ENCODE measurements around the gene PIH1D1.

DNA sequence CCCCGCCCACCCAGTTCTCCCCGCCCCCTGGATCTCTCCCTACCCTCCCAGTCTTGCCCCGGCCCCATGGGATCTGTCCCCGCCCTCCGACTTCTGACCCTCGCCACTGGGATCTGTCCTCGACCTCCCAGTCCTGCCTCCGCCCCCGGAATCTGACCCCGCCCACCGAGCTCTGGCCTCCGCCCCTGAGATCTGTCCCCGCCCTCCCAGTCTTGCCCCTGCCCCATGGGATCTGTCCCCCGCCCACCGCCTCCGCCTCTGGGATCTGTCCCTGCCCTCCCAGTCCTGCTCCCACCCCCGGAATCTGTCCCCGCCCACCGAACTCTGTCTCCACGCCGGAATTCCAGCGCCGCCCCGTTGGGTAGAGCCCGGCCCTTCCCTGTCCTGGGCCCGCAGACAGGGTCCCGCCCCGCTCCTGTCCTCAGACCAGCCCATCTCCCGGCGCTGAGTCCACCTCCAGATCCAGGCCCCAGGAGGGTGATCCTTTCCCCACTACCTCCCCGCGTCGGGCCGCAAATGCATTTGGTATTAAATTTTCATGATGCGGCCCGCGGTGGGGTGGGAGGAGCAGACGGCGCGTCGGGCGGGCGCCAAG, 8.7 kb downstream of the PIH1D1 start:
- TF ChIP-seq, protein P1, sequence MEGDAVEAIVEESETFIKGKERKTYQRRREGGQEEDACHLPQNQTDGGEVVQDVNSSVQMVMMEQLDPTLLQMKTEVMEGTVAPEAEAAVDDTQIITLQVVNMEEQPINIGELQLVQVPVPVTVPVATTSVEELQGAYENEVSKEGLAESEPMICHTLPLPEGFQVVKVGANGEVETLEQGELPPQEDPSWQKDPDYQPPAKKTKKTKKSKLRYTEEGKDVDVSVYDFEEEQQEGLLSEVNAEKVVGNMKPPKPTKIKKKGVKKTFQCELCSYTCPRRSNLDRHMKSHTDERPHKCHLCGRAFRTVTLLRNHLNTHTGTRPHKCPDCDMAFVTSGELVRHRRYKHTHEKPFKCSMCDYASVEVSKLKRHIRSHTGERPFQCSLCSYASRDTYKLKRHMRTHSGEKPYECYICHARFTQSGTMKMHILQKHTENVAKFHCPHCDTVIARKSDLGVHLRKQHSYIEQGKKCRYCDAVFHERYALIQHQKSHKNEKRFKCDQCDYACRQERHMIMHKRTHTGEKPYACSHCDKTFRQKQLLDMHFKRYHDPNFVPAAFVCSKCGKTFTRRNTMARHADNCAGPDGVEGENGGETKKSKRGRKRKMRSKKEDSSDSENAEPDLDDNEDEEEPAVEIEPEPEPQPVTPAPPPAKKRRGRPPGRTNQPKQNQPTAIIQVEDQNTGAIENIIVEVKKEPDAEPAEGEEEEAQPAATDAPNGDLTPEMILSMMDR (conservative IDR thresholded peaks at IDR 0.05; ENCODE audit: low read depth in 2 of 2): no peak
- TF ChIP-seq POLR2AphosphoS5 (IDR thresholded peaks at IDR 0.05; ENCODE audit: low read depth) (peak; percentile 52; the same call in 1 of the 2 replicates), EZH2 (IDR thresholded peaks at IDR 0.05; ENCODE audit: low read depth, unreplicated experiment) (no peak)
- TF ChIP-seq, protein P2, sequence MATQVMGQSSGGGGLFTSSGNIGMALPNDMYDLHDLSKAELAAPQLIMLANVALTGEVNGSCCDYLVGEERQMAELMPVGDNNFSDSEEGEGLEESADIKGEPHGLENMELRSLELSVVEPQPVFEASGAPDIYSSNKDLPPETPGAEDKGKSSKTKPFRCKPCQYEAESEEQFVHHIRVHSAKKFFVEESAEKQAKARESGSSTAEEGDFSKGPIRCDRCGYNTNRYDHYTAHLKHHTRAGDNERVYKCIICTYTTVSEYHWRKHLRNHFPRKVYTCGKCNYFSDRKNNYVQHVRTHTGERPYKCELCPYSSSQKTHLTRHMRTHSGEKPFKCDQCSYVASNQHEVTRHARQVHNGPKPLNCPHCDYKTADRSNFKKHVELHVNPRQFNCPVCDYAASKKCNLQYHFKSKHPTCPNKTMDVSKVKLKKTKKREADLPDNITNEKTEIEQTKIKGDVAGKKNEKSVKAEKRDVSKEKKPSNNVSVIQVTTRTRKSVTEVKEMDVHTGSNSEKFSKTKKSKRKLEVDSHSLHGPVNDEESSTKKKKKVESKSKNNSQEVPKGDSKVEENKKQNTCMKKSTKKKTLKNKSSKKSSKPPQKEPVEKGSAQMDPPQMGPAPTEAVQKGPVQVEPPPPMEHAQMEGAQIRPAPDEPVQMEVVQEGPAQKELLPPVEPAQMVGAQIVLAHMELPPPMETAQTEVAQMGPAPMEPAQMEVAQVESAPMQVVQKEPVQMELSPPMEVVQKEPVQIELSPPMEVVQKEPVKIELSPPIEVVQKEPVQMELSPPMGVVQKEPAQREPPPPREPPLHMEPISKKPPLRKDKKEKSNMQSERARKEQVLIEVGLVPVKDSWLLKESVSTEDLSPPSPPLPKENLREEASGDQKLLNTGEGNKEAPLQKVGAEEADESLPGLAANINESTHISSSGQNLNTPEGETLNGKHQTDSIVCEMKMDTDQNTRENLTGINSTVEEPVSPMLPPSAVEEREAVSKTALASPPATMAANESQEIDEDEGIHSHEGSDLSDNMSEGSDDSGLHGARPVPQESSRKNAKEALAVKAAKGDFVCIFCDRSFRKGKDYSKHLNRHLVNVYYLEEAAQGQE (IDR thresholded peaks at IDR 0.05; ENCODE audit: unreplicated experiment): no peak

Data from GM23338 (cell line).